IMR-90 (cell line): ENCODE data around the gene MRAP. TPM values are rescaled to one million over a fixed set of nuclear protein-coding genes. Genes with fewer than 3 reads are reported as not detected.
"Not testable (repeated sequence)": the region's sequence is repeated elsewhere in the genome, so short reads cannot be mapped to it uniquely, and the experiment has no call there.

Source experiments
- ATAC-seq: fragments of 200-7000 bp; cut with Tn5 transposase; 2 replicates; pipeline ENCODE4 v1.9.1; 2020; ENCODE audit warnings: low read depth, mild to moderate bottlenecking, moderate library complexity
- BruUV-seq: library from RNA; stranded (reverse); fragments of 400-500 nt; replicated peaks from 2 replicates; lab custom pipeline; 2021; lab: Mats Ljungman, UMichigan
- CTCF ChIA-PET: fragments of 300-600 bp; formaldehyde crosslinking; extraction: SDS; loops from one replicate; lab custom pipeline; 2021; ENCODE audit warnings: antibody characterized with exemption; lab: Yijun Ruan, JAX
- POLR2A ChIA-PET: fragments of 300-600 bp; sonication (Branson Sonifier 250); formaldehyde crosslinking; loops from one replicate; lab custom pipeline; 2022; ENCODE audit warnings: antibody characterized with exemption; ENCODE audit not compliant: unreplicated experiment; lab: Charles Lee
- DNase-seq: peaks from one replicate; pipeline ENCODE4 v3.0.0; 2013
- H2AFZ ChIP-seq: replicated peaks from 2 replicates; pipeline ENCODE3; 2013; ENCODE audit warnings: low read length, mild to moderate bottlenecking; ENCODE audit not compliant: poor library complexity
- H2AK5ac ChIP-seq: 2 replicates; pipeline ENCODE4 v1.6.1; 2013; ENCODE audit warnings: low read depth, low read length, inconsistent platforms
- H2AK9ac ChIP-seq: replicated peaks from 2 replicates; pipeline ENCODE3; 2013; ENCODE audit warnings: mild to moderate bottlenecking, low read depth, low read length, moderate library complexity; ENCODE audit not compliant: poor library complexity
- H2BK120ac ChIP-seq: 2 replicates; pipeline ENCODE4 v1.6.1; 2013; ENCODE audit warnings: low read depth, low read length, inconsistent platforms
- H2BK15ac ChIP-seq: 3 replicates; pipeline ENCODE4 v1.6.1; 2013; ENCODE audit warnings: low read depth, low read length, inconsistent platforms
- H2BK20ac ChIP-seq: 2 replicates; pipeline ENCODE4 v1.6.1; 2013; ENCODE audit warnings: low read depth, mild to moderate bottlenecking, inconsistent platforms, low read length, moderate library complexity
- H2BK5ac ChIP-seq: 2 replicates; pipeline ENCODE4 v1.6.1; 2013; ENCODE audit warnings: mild to moderate bottlenecking, low read depth, low read length, inconsistent platforms; ENCODE audit not compliant: poor library complexity, severe bottlenecking
- H3K14ac ChIP-seq: replicated peaks from 2 replicates; pipeline ENCODE4 v1.6.1; 2013; ENCODE audit warnings: low read depth, low read length, inconsistent platforms
- H3K18ac ChIP-seq: 2 replicates; pipeline ENCODE4 v1.6.1; 2013; ENCODE audit warnings: low read depth, low read length, control low read depth
- H3K23ac ChIP-seq: 2 replicates; pipeline ENCODE4 v1.6.1; 2013; ENCODE audit warnings: low read depth, low read length, inconsistent platforms
- H3K27ac ChIP-seq: 2 replicates; pipeline ENCODE4 v1.5.1; 2013; ENCODE audit warnings: mild to moderate bottlenecking, control low read depth, low read length; ENCODE audit not compliant: insufficient read depth
- H3K27me3 ChIP-seq: 2 replicates; pipeline ENCODE4 v1.6.1; 2013; ENCODE audit warnings: low read length; ENCODE audit not compliant: control insufficient read depth, insufficient read depth
- H3K36me3 ChIP-seq: 2 replicates; pipeline ENCODE4 v1.6.1; 2013; ENCODE audit warnings: low read length, mixed read lengths; ENCODE audit not compliant: control insufficient read depth, insufficient read depth
- H3K4ac ChIP-seq: 2 replicates; pipeline ENCODE4 v1.6.1; 2013; ENCODE audit warnings: low read depth, low read length, inconsistent platforms
- H3K4me1 ChIP-seq: 2 replicates; pipeline ENCODE4 v1.6.1; 2013; ENCODE audit warnings: low read length, mixed read lengths; ENCODE audit not compliant: control insufficient read depth, insufficient read depth
- H3K4me2 ChIP-seq: 2 replicates; pipeline ENCODE4 v1.6.1; 2013; ENCODE audit warnings: low read depth, mild to moderate bottlenecking, control low read depth, low read length, moderate library complexity
- H3K4me3 ChIP-seq: 2 replicates; pipeline ENCODE4 v1.5.1; 2013; ENCODE audit warnings: low read depth, mild to moderate bottlenecking, control low read depth, low read length, moderate library complexity; ENCODE audit not compliant: insufficient read depth
- H3K56ac ChIP-seq: 2 replicates; pipeline ENCODE4 v1.6.1; 2013; ENCODE audit warnings: low read length, inconsistent platforms; ENCODE audit not compliant: insufficient read depth; ENCODE audit errors: extremely low read depth
- H3K79me1 ChIP-seq, 2 experiments: 2 replicates each; pipeline ENCODE4 v1.6.1; 2013; ENCODE audit warnings: low read length in 2 of 2, inconsistent platforms in 1 of 2, low read depth in 1 of 2
- H3K9ac ChIP-seq: 2 replicates; pipeline ENCODE4 v1.6.1; 2013; ENCODE audit warnings: low read depth, low read length, control low read depth
- H3K9me1 ChIP-seq: 2 replicates; pipeline ENCODE4 v1.6.1; 2013; ENCODE audit warnings: low read length, inconsistent platforms; ENCODE audit not compliant: insufficient read depth
- H3K9me3 ChIP-seq: 2 replicates; pipeline ENCODE4 v1.6.1; 2013; ENCODE audit warnings: low read length; ENCODE audit not compliant: control insufficient read depth, insufficient read depth
- H4K20me1 ChIP-seq: 2 replicates; pipeline ENCODE4 v1.6.1; 2013; ENCODE audit warnings: low read length, inconsistent platforms; ENCODE audit not compliant: insufficient read depth
- H4K5ac ChIP-seq: 2 replicates; pipeline ENCODE4 v1.6.1; 2013; ENCODE audit warnings: mild to moderate bottlenecking, low read depth, low read length, control low read depth
- H4K8ac ChIP-seq, 2 experiments: 2 replicates each; pipeline ENCODE4 v1.6.1; 2013; ENCODE audit warnings: low read depth in 2 of 2, low read length in 2 of 2, control low read depth in 1 of 2, inconsistent platforms in 1 of 2
- H4K91ac ChIP-seq: 2 replicates; pipeline ENCODE4 v1.6.1; 2013; ENCODE audit warnings: low read depth, low read length, inconsistent platforms; ENCODE audit not compliant: insufficient read depth
- WGBS, 2 experiments: methylation state at CpG; one replicate each; pipeline versions ENCODE4 v1.1.5 to v1.1.7; 2013; ENCODE audit warnings: missing lambda C conversion rate in 2 of 2; ENCODE audit not compliant: insufficient read length in 1 of 2; ENCODE audit errors: extremely low coverage in 2 of 2; 5-methylcytosine and 5-hydroxymethylcytosine counted together
- dilution Hi-C: fragments of 300-500 bp; cut with HindIII; formaldehyde crosslinking; loops from one replicate; pipeline ENCODE4 v1.14.3; 2018; ENCODE audit warnings: low sequenced_read_pairs; ENCODE audit not compliant: unreplicated experiment
- in situ Hi-C: fragments of 300-500 bp; cut with MboI; formaldehyde crosslinking; loops from 3 replicates; pipeline ENCODE4 v1.14.3; 2019; ENCODE audit warnings: low sequenced_read_pairs, inconsistent platforms, mixed read lengths
- intact Hi-C: fragments of 100-400 bp; cut with micrococcal nuclease; formaldehyde crosslinking; loops from 2 replicates; pipeline ENCODE4 v1.10.0; 2022
- polyA plus RNA-seq, 3 experiments: library from polyadenylated mRNA; depleted of rRNA; stranded (reverse); fragments of >200 nt; gene quantifications; 2 replicates each; pipeline ENCODE4 v1.2.3, GENCODE V29; 2012; ENCODE audit warnings: low replicate concordance in 1 of 3
- total RNA-seq: library from RNA; depleted of rRNA; stranded (reverse); fragments of >200 nt; gene quantifications from 2 replicates; pipeline ENCODE4 v1.2.3, GENCODE V29; 2012

The MRAP gene
- total and polyA plus RNA-seq, 2 of the 4 experiments (the other 2 are of a cell fraction), result not detected

- CTCF ChIA-PET, result interaction anchor here (0.7 kb wide), 1 partner anchor 1174 kb away, joined by 3 read pairs; no protein-coding TSS in a partner anchor
- H4K5ac ChIP-seq, in situ Hi-C loops: not testable (repeated sequence)
Observed at GRCh38 chr21:32310976-32311375, 12.3 kb downstream of the MRAP start.

More at GRCh38 chr21:32310976-32311375, 12.3 kb downstream of the MRAP start:
- H3K56ac ChIP-seq, H3K27me3 ChIP-seq, H3K4ac ChIP-seq, ATAC-seq, H4K20me1 ChIP-seq, H3K18ac ChIP-seq, BruUV-seq, H2BK120ac ChIP-seq, H3K4me2 ChIP-seq, H2AFZ ChIP-seq, H3K27ac ChIP-seq, H2BK20ac ChIP-seq, H3K9me3 ChIP-seq, H2BK15ac ChIP-seq, H3K14ac ChIP-seq, H3K4me3 ChIP-seq, H2AK5ac ChIP-seq, H2BK5ac ChIP-seq, dilution Hi-C loops, H3K79me1 ChIP-seq, H2AK9ac ChIP-seq, H3K9ac ChIP-seq, H3K9me1 ChIP-seq, H3K4me1 ChIP-seq, DNase-seq, H4K91ac ChIP-seq, intact Hi-C loops, H4K8ac ChIP-seq, H3K23ac ChIP-seq: not testable (repeated sequence)
- no CpG with 5 or more reads among the region's 9 CpGs for WGBS, 2 experiments
- POLR2A ChIA-PET, result interaction anchor here (0.5 kb wide), 1 partner anchor 501 kb away, joined by 3 read pairs; no protein-coding TSS in a partner anchor
- peaks cover 24% of the 10 kb centered on the region for H3K36me3 ChIP-seq
